ENCODE measurements around the gene MLANA.

The MLANA gene

DNA sequence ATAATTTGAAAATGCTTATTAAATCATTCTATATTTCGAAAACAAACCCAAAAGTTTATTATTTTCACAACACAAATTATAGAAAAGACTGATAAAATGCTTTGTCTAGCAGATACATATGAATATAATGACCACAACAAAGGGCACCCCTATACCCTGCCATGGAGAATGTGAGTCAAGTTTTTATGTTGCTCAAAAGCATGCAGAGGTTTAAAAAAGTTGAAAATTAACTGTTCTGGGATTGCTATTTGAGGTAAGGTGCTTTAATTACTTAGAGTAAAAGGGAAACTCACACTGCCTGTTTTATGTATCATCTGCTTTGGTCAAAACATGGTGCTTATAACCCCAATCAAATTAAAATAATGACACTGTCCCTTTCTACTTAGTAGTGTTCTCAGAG, 41.0 kb downstream of the MLANA start:
- Histone ChIP-seq H3K4me3 (ENCODE audit: low read depth, low read length) (no peak overlapping the region), H3K9ac (no peak overlapping the region), H3K36me3 (ENCODE audit: control insufficient read depth, insufficient read depth, low read length) (no peaks in the 10 kb centered on the region), H3K79me2 (no peaks in the 10 kb centered on the region), H3K27ac (no peak overlapping the region), H3K4me2 (ENCODE audit: low read length) (no peak overlapping the region), H3K27me3 (ENCODE audit: control insufficient read depth, insufficient read depth, low read length) (no peaks in the 10 kb centered on the region), H3K4me1 (no peaks in the 10 kb centered on the region), H3K9me3 (ENCODE audit: control insufficient read depth, low read length) (no peaks in the 10 kb centered on the region), H2AFZ (no peak overlapping the region)
- TF ChIP-seq, protein P1, sequence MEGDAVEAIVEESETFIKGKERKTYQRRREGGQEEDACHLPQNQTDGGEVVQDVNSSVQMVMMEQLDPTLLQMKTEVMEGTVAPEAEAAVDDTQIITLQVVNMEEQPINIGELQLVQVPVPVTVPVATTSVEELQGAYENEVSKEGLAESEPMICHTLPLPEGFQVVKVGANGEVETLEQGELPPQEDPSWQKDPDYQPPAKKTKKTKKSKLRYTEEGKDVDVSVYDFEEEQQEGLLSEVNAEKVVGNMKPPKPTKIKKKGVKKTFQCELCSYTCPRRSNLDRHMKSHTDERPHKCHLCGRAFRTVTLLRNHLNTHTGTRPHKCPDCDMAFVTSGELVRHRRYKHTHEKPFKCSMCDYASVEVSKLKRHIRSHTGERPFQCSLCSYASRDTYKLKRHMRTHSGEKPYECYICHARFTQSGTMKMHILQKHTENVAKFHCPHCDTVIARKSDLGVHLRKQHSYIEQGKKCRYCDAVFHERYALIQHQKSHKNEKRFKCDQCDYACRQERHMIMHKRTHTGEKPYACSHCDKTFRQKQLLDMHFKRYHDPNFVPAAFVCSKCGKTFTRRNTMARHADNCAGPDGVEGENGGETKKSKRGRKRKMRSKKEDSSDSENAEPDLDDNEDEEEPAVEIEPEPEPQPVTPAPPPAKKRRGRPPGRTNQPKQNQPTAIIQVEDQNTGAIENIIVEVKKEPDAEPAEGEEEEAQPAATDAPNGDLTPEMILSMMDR (IDR thresholded peaks at IDR 0.05): no peak

DNA sequence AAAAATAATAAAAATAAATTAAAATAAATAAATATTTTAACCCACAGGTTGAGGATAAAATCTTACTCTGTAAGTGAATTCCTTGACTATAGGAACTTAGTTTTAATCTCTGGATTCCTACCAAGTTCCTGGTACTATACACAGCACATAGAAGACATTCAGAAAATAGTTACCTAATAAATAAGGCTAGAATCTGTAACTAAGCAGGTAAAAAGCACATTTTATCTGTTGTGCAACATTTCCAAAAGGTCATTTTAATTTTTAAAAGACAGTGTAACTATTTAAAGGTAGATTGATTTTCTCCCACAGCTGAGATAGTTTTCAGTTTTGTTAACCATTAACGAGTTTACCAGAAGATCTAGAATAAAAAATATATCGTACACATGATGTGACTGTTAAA, 47.8 kb downstream of the MLANA start:
- H3K4me2 ChIP-seq (ENCODE audit: low read length): no peak overlapping the region
- H3K4me1 ChIP-seq: no peaks in the 10 kb centered on the region
- no peaks in the 10 kb centered on the region for H3K36me3 ChIP-seq (ENCODE audit: control insufficient read depth, insufficient read depth, low read length)
- TF ChIP-seq, protein P1 (IDR thresholded peaks at IDR 0.05): no peak
- no peak overlapping the region for H3K9ac ChIP-seq
- no peaks in the 10 kb centered on the region for H3K79me2 ChIP-seq
- H3K27me3 ChIP-seq (ENCODE audit: control insufficient read depth, insufficient read depth, low read length): no peaks in the 10 kb centered on the region
- H3K27ac ChIP-seq: no peak overlapping the region
- no peak overlapping the region for H3K4me3 ChIP-seq (ENCODE audit: low read depth, low read length)
- no peak overlapping the region for H2AFZ ChIP-seq
- no peaks in the 10 kb centered on the region for H3K9me3 ChIP-seq (ENCODE audit: control insufficient read depth, low read length)

DNA sequence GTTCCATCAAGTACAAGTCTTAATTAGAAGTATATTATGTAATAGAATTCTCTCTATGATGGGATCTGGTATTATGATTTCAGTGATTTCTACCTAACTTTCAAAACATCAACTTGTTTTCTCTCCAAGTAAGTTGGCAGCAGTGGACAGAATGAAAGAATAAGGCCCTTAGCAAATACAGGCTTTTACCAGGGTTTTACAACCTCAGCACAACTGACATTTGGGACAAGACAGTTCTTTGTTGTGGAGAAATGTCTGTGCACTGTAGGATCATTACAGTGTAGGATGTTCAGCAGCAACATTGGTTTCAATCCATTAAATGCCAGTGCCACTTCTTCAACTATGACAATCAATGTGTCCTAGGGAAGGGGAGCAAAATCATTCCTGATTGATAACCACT, 48.8 kb downstream of the MLANA start:
- Histone ChIP-seq H3K27ac (no peak overlapping the region), H3K27me3 (ENCODE audit: control insufficient read depth, insufficient read depth, low read length) (no peaks in the 10 kb centered on the region), H3K9me3 (ENCODE audit: control insufficient read depth, low read length) (no peaks in the 10 kb centered on the region), H3K4me1 (no peaks in the 10 kb centered on the region), H3K36me3 (ENCODE audit: control insufficient read depth, insufficient read depth, low read length) (no peaks in the 10 kb centered on the region), H3K4me3 (ENCODE audit: low read depth, low read length) (no peak overlapping the region), H2AFZ (no peak overlapping the region), H3K79me2 (no peaks in the 10 kb centered on the region), H3K9ac (no peak overlapping the region), H3K4me2 (ENCODE audit: low read length) (no peak overlapping the region)
- TF ChIP-seq, protein P1 (IDR thresholded peaks at IDR 0.05): no peak

DNA sequence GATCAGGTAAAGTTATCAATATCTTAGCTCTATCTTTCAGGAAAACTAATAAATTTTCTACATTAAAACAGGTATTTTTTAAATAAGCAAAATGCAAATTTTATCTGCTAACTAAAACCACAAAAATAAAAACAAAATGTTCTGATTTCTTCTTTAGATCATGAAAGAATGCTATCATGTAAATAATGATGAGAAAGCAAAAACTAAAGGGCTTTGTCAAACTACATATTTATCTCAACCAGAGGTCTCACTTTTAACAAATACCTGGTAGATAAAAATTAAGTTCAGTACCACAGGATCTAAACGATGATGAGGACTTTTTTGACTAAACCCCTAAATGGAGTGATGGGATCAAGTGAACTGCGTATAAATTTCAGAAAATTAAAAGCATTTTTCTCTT, 50.5 kb downstream of the MLANA start:
- Histone ChIP-seq H2AFZ (no peak overlapping the region), H3K4me3 (ENCODE audit: low read depth, low read length) (no peak overlapping the region), H3K9me3 (ENCODE audit: control insufficient read depth, low read length) (no peaks in the 10 kb centered on the region), H3K4me2 (ENCODE audit: low read length) (no peak overlapping the region), H3K79me2 (no peaks in the 10 kb centered on the region), H3K36me3 (ENCODE audit: control insufficient read depth, insufficient read depth, low read length) (no peaks in the 10 kb centered on the region), H3K4me1 (no peaks in the 10 kb centered on the region), H3K9ac (no peak overlapping the region), H3K27ac (no peak overlapping the region), H3K27me3 (ENCODE audit: control insufficient read depth, insufficient read depth, low read length) (no peaks in the 10 kb centered on the region)
- TF ChIP-seq, protein P1 (IDR thresholded peaks at IDR 0.05): no peak

DNA sequence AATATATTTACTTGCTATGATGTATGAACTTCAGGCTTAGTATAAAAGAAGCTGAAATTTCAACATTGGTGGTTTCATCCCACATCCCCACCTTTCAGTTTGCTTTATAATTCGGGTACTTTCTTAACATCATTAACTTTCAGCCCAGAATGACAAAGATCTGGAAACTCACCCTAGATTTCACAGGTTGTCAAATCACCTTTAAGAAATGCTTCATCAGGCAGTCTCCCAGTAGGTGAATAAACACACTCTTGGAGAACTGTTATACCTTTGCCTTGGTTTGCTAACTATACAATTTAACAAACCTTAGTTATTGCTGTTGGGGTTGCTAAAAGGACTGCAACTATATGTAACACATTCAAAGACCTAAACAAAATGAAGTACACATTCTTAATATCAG, 54.4 kb downstream of the MLANA start:
- peaks cover 3% of the 10 kb centered on the region for H3K4me1 ChIP-seq
- no peaks in the 10 kb centered on the region for H3K27me3 ChIP-seq (ENCODE audit: control insufficient read depth, insufficient read depth, low read length)
- H2AFZ ChIP-seq: no peak overlapping the region
- H3K4me2 ChIP-seq (ENCODE audit: low read length): no peak overlapping the region
- H3K9ac ChIP-seq: no peak overlapping the region
- H3K79me2 ChIP-seq: no peaks in the 10 kb centered on the region
- H3K4me3 ChIP-seq (ENCODE audit: low read depth, low read length): no peak overlapping the region
- TF ChIP-seq, protein P1 (IDR thresholded peaks at IDR 0.05): no peak
- H3K9me3 ChIP-seq (ENCODE audit: control insufficient read depth, low read length): no peaks in the 10 kb centered on the region
- no peak overlapping the region for H3K27ac ChIP-seq
- no peaks in the 10 kb centered on the region for H3K36me3 ChIP-seq (ENCODE audit: control insufficient read depth, insufficient read depth, low read length)
